Stimulated activated CD4-positive, alpha-beta T cell treated with anti-CD3 and anti-CD28 coated beads, Interleukin-4, amount 100 ng/mL, for 48 hours (primary cell): ENCODE results near the gene DUS4L.
A peak's percentile ranks its signal among the peaks of the same experiment; 100 is the strongest.
"Not testable (repeated sequence)": the region's sequence is repeated elsewhere in the genome, so short reads cannot be mapped to it uniquely, and the experiment has no call there.

Experiments used
- DNase-seq, 2 donors: peaks; one replicate each; pipeline ENCODE4 v3.0.0-alpha.2; 2020; ENCODE audit warnings: low read depth in 2 of 2

Gene DUS4L, protein sequence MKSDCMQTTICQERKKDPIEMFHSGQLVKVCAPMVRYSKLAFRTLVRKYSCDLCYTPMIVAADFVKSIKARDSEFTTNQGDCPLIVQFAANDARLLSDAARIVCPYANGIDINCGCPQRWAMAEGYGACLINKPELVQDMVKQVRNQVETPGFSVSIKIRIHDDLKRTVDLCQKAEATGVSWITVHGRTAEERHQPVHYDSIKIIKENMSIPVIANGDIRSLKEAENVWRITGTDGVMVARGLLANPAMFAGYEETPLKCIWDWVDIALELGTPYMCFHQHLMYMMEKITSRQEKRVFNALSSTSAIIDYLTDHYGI

DNA sequence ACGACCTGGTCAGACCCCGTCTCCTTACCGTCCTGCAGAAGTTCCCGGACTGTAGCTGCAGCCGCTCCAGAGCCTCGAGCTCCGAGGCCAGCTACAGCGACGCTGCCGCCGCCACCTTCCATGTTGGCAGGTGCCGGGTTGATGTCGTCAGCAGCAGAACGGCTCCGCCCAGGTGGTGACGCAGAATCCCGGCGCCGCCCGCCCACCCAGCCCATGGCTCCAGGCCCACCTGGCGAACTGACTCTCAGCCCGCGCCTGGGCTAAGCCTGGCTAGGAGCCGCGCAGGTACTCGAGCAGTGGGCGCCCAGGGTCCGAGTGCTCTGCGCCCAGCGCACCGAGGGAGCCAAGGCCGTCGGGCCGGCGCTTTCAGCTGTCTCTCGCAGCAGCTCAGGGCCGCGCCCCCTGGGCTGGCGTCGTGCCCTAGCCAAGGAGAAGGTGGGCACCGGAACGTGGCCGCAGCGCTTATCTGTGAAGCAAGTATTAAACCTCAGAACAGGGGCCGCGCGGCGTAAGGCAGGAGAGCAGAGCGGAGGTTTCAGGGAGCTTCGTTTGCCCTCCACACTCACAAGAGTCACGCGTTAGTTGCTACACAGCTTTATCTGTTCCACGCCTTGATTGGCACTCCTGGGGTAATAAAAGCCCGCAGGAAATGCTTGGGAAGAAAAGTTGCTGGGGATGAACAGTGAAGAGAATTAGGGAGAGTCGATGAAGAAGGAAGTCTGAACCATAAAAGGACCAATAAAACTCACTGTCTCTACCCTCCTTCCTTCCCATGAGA lies at the start of gene DUS4L, which contains the start of gene COG5:
DUS4L (plus strand) TSS at position 197 of the 778 bp plus-strand sequence. CDS start 3,100 bp downstream, outside the sequence.
COG5 (minus strand) TSS at position 146 of the 778 bp plus-strand sequence; CDS start at position 122, 24 bp downstream.
- peak; percentile 79 to 81 for DNase-seq

DNA sequence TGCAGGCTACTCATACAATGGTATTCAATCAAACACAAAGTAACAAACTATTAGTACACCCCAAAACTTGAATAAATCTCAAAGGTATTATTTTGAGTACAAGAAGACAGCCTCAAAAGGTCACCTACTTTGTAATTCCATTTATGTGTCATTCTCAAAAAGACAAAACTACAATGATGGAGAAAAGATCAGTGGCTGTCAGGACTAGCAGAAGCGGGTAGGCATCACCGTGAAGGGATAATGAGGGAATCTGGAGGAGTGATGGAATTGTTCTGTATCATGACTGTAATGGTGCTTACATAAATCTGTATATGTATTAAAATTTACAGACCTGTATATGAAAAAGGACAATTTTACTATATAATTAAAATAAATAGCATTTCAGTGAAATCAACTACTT lies 37.1 kb upstream of the DUS4L start:
- DNase-seq = no peak

DNA sequence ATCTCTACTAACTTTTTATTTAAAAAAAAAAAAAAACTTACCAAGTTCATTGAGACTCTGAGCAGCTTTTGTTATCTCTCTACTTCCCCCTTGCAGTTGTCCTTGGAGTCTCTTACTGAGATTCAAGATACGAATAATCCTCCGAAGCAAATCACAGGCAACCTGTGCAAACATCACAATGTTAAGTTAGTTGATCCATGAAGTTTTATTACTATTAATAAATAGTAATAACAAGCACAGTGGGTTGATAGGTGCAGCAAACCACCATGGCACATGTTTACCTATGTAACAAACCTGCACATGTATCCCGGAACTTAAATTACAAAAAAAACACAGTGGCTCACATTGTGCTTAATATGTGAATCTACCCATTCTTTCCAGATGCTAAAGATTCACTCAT lies 36.6 kb upstream of the DUS4L start:
- no peak for DNase-seq

DNA sequence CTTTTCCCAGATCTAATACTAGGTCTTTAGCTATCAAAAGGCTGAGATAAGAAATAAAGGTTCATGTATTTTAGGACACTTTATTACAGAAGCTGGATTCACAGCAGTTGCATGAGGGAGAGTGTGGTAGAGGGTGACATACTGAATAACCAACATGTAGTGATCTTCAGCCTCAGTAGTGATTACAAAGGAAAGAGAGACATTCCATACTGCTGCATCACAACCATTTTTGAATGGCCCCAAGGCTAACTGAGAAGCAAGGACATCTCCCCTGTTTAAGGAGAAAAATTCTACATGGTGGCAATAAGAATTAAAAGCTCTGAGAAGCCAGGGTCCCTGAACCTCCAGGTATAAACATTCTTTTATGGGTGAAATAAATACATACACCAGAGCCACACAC lies 35.3 kb upstream of the DUS4L start:
- no peak for DNase-seq

DNA sequence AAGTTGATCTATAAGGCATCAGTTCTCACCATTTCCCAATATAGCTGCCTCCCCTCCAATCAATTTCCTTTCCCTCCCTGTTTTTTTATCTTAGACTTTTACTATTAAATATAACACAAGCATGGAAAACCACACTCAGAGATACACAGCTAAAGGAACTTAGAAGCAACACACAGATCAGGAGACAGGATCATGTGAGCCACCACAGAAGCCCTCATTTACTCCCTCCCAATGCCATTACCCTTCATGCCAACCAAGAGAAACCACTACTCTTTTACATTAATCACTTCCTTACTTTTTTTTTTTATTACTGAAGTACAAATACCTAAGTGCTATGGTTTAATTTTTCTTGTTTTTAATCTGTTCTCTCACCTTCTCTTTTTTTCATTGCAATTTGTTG lies 33.0 kb upstream of the DUS4L start:
- DNase-seq = no peak

DNA sequence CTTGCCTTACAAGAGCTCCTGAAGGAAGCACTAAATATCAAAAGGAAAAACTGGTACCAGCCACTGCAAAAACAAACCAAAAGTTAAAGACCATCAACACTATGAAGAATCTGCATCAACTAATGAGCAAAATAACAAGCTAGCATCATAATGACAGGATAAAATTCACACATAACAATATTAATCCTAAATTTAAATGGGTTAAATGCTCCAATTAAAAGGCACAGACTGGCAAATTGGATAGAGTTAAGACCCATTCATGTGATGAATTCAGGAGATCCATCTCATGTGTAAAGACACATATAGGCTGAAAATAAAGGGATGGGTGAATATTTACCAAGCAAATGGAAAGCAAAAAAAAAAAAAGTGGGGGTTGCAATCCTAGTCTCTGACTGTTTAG lies 29.6 kb upstream of the DUS4L start:
- no peak for DNase-seq

DNA sequence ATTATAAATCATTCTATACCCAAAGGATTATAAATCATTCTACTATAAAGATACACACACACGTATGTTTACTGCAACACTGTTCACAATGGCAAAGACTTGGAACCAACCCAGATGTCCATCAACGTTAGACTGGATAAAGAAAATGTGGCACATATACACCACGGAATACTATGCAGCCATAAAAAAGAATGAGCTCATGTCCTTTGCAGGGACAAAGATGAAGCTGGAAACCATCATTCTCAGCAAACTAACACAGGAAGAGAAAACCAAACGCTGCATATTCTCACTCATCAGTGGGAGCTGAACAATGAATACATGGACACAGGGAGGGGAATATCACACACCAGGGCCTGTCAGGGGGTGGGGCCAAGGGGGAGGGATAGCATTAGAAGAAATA lies 26.5 kb upstream of the DUS4L start:
- not testable (repeated sequence) for DNase-seq

DNA sequence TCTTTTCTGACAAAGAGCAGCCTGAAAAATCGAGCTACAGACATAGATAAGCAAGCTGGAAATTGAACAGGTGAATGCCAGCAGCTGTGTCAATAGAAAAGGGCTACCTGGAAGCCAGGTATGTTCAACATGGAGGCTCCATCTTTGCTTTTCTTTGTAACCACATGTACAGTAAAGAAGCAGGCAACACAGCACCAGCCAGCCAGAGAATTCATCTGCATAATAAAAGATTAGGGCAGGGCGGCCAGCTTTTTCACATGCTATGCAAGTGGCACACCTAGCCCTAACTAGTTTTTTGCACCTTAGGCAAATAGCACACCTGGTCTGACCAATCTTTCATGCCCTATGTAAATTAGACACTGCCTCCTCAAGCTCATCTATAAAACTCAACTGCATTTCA lies 25.8 kb upstream of the DUS4L start:
- DNase-seq = no peak

DNA sequence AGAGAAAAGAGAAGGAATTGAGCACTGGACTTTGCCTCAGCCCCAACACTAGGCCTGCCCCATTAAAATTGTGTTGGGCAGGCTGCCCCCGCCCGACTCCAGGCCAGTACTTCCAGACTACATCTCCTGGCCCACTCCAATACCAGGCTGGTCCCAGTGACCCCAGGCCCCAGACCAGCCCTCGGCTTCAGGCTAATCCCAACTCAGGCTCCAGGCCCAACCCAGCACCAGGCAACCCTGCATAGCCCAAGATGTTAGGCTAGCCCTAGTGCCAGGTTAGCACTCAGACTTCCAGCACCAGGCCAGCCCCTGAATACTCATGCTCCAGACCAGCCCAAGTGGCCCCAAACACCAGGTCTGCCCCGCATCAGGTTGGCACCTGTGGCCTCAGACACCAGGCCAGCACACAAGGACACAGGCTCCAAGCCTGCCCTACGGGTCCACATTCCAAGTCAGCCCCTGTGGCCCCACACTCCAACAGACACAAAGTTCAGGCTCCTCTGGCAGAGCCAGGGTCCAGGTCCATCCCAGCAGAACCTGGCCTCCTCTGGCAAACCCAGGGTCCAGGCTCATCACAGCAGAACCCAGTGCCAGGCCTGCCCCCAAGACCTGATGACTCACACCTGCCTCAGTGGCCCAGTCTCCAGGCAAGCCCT lies 20.3 kb upstream of the DUS4L start:
- no peak for DNase-seq

DNA sequence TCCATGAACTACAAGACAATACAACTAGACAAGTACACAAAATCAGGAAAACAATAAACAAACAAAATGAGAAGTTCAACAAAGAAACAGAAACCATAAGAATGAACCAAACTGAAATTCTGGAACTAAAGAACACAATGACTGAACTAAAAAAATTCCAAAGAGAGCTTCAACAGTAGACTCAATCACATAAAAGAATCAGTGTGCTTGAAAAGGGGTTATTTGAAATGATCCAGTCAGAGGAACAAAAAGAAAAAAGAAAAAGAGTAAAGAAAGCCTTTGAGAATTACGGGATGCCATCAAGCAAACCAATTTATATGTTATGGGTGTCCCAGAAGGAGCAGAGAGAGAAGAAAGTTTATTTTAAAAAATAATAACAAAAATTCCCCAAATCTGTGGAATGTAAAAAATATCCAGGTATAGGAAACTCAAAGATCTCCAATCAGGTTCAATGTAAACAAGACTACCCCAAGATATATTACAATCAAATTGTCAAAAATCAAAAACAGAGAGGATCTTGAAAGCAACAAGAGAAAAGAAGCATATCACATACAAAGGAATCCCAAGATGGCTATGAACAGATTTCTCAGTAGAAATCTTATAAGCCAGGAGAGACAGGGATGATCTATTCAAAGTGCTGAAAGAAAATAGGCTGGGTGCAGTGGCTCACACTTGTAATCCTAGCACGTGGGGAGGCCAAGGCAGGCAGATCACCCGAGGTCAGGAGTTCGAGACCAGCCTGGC lies 18.8 kb upstream of the DUS4L start:
- no peak for DNase-seq

DNA sequence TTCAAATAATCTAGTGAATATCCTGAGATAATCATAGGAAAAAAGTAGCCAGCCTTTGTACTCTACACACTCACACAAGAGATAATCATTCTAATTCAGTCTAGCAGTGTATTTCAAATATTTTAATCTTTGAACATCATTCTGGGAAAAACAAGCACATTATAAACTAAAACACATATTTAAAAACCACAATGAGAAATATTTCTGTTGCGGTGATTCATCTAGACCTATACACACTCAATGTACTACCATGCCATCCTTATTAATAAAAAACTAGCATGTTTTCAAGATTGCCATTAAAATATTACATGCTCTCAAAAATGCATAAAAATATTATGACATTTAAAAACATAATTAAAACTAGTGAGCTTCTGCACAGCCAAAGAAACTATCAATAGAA lies 11.8 kb upstream of the DUS4L start:
- no peak for DNase-seq

DNA sequence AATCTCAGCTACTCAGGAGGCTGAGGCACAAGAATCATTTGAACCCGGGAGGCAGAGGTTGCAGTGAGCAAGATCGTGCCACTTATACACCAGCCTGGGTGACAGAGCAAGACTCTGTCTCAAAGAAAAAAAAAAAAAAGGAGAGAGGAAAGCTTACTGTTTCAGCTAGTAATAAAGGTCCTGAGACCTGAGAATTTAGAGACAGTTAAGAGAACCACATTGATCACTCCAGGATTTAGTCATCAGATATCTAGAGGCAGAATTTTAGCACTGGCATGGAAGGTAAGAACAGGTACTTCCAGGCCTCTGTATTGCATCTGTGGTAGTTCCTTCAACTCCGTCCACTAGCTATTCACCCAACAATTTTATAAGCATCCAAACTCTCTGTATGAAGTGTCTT lies 7.9 kb upstream of the DUS4L start:
- no peak for DNase-seq

DNA sequence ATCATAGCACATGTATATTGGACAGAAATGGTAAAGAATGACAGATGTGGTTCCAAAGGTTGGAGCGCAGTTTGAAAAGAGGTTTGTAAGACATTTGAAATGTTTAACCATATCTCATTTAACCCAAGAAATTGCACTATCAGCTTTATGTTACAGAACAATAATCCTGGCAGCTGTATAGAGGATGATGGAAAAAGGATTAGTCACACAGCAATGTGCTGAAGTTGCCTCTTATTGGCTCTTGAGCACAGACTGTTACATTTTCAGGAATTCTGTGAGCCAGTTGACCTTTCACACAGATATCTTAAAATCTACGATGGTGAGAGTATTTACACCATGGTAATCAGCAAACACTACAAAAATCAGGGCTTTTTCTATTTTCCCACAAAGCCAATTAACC lies 3.9 kb upstream of the DUS4L start:
- no peak for DNase-seq

DNA sequence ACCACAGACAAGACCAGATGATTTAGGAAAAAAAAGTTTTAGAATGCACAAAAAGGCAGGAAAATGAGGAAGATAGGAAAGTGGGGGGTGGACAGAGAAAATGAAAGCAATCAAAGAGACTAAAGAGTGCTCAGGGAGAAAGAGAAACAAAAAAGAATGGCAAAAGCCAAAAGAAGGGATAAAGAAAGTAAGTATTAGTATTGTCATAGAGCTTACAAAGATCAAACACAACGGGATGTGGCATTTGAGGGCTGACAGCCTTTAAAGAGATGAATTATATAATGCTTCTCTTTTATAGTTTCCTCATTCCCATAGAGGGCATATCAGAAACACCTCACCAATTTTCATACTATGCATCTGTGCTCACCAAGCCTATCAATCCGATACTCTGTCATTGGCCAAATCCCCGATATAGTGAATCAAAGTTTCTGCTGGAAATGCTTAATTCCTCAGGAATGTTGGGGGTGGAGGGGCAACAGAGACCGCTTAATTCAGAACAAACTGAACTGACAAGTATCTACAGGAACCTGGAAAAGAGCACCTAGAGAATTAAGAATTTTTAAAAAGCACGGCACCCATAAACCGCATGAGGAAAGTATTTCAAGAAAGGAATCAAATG lies 2.8 kb upstream of the DUS4L start:
- no peak for DNase-seq

DNA sequence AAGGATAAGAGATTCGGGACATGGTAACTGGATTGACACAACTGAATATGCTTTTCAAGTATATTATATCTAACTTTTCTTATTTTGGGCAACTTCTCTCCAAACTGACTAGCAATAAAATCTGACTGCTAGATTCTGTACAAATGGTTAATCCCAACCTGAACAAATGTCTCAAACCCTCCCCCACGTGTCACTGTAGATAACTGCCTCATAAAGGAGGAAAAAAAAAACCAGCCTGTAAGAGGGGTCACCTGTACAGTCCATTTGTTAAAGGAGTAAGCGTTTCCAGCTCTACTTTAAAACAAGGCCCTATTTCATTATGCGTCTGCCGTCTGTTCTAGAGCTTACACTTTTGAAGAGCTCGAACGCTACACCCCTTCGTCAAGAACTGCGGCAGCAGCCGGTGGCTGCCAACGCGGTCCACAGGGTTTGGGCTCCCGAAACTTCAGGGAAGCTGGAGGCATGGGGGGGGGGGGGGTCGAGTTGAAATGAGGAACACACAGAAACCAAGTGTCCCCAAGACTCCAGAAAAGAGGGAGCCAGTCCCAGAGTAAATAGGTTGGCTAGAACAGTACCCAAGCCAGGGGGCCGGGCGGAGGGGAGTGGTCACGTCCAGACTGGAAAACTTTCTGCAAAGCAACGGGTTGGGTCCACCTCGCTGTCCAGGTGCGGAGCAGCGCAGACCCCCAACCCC lies 543 bp upstream of the DUS4L start:
- no peak for DNase-seq

DNA sequence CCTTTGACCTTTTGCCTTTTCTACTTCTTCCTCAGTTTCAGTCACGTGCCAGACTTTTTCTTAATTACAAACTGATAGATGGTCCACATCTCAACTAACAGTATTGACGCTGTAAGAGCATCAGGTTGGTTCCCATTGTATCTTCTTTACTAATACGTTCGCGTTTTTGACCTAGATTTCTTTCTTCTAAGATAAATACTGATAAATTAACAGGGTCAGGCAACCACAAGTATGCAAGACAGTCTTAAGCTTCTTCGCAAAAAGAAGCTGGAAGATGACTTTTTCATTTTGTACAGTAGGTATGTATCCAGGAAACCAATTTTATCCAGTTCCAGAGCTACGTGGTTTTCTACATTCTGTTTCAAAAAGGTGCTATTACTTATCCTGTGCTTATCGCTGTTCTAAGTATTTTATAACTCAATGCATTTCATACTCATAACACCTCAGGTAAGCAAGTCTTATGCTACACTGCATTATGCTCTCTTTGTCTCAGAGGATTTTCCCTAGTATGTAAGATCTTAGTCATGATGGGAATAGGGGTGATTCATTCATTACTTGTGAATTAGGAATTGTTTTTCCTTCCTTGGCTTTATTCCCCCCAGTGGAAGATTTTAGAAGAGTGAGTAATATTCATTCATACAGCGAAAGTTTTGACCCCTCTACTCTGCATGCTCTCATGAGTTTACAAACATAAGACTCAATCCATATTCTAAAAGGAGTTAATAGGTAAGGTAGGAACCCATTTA lies 955 bp downstream of the DUS4L start:
- no peak for DNase-seq

DNA sequence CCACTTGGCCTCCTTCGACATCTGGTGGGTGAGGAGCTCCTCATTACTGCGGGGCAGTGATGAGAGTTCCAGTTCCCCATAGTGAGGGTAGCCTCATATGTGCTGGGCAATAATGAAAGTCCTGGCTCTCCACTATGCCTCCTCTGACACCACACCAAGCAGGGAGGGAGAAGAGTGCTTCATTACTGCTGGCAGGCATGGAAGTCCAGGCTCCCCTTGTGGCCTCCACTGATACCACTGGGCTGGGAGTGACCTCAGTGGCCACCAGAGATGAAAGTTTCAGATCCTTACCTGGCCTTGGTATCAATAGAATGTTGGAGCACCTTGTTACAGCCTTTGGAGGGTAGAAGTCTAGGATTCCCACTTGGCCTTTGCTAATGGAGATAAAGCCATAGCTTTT lies 6.5 kb downstream of the DUS4L start:
- DNase-seq = no peak

DNA sequence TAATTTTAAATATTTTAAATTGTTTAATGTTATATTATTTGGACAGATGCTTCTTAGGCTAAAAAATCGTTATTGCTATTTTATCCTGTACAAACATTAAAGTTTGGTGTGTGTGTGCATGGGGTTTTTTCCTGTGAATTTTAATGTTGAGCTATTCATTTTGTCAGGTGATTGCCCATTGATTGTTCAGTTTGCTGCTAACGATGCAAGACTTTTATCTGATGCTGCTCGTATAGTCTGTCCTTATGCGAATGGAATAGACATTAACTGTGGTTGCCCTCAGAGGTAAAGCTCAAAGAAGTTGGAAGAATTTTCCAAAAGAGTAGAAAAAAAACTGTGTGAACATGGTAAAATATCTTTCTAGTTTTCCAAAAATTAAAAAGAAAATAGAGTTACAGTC lies 9.8 kb downstream of the DUS4L start:
- no peak for DNase-seq

DNA sequence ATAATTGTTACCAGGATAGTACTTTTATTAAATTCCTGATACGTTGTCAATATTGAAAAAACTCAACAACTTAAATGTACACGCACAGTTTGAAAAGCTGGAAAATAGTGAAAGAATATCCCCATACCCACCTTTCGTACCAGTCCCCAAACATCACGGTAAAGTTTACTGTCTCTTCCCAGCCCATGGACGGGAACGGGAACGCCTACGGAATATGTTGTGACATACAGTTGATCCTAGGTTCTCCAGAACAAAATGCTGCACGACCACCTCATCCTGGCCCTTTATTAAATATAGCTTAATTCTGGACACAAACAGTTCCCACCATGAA lies 15.7 kb downstream of the DUS4L start:
- no peak for DNase-seq
